ENCODE measurements around the gene TMED7. TPM values are rescaled to one million over a fixed set of nuclear protein-coding genes. Genes with fewer than 3 reads are reported as not detected.

Gene TMED7
- total and polyA plus RNA-seq, 2 of the 13 experiments (the other 11 are each of a cell fraction or from before 2014, with no cell fraction given): 58.0 to 113 TPM

DNA sequence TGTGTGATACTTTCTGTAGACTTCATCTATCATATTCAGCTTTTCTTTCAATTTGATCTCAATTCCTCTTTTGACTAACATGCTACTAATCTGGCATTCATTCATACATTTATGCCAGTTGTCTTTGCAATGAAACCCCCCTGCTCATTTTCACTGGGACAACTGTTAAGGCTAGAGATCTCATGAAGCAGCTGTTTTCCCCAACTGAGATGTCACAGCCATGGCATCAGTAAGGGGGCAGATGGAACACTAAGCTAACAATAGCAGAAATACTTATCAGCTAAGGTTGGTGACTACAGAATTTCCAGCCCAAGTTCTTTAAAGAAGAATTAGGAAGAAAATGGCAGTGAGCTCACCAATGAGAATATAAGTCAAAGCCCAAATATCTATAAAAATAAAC, 9.4 kb downstream of the TMED7 start:
- H3K79me2 ChIP-seq (ENCODE audit: insufficient read depth, low read length): peaks cover 15% of the 10 kb centered on the region
- intact Hi-C loops (cut with micrococcal nuclease; ENCODE audit: unreplicated experiment): no loop called here
- H2AFZ ChIP-seq (ENCODE audit: low read length): no peak overlapping the region
- no peaks in the 10 kb centered on the region for H3K9me3 ChIP-seq (ENCODE audit: low read length)
- DNase-seq (ENCODE audit: low spot score) (no peak), ATAC-seq (no peak), FAIRE-seq (no peak)
- in situ Hi-C loops (cut with HindIII; ENCODE audit: extremely low pct_ligation_motif_present, low pct_unique_long_range_greater_than_20kb): no loop called here
- peaks cover 11% of the 10 kb centered on the region; the same call in 1 of the 2 replicates for H4K20me1 ChIP-seq (ENCODE audit: insufficient read depth, low read length)
- H3K27ac ChIP-seq (ENCODE audit: extremely low read length, insufficient read depth, low read length): no peak overlapping the region
- ChIA-PET POLR2A (no interaction called here), CTCF (ENCODE audit: low intra/inter-chr PET ratio, low total read pairs) (no interaction called here)
- TF ChIP-seq RFXANK (CRISPR knock-in tag; IDR thresholded peaks at IDR 0.05) (no peak), MEIS1 (CRISPR knock-in tag; IDR thresholded peaks at IDR 0.05; ENCODE audit: borderline replicate concordance) (no peak), NR1H2 (CRISPR knock-in tag; IDR thresholded peaks at IDR 0.05; ENCODE audit: borderline replicate concordance, low read depth) (no peak), ZMAT3 (CRISPR knock-in tag; conservative IDR thresholded peaks at IDR 0.05) (no peak), EED (CRISPR knock-in tag; IDR thresholded peaks at IDR 0.05) (no peak), ZNF496 (CRISPR knock-in tag; IDR thresholded peaks at IDR 0.05; ENCODE audit: insufficient replicate concordance) (no peak), HIVEP1 (CRISPR knock-in tag; IDR thresholded peaks at IDR 0.05) (no peak), SMARCC2 (IDR thresholded peaks at IDR 0.05) (no peak), RXRA (CRISPR knock-in tag; IDR thresholded peaks at IDR 0.05) (no peak), ZNF644 (CRISPR knock-in tag; IDR thresholded peaks at IDR 0.05; ENCODE audit: low read depth) (no peak), BRD4 (CRISPR knock-in tag; IDR thresholded peaks at IDR 0.05) (no peak), KLF6 (CRISPR knock-in tag; IDR thresholded peaks at IDR 0.05) (no peak), NBN (conservative IDR thresholded peaks at IDR 0.05) (no peak), ESRRA (CRISPR knock-in tag; IDR thresholded peaks at IDR 0.05; ENCODE audit: low read depth) (no peak), ZNF136 (CRISPR knock-in tag; IDR thresholded peaks at IDR 0.05; ENCODE audit: low read depth) (no peak)
- TF ChIP-seq, protein P1, sequence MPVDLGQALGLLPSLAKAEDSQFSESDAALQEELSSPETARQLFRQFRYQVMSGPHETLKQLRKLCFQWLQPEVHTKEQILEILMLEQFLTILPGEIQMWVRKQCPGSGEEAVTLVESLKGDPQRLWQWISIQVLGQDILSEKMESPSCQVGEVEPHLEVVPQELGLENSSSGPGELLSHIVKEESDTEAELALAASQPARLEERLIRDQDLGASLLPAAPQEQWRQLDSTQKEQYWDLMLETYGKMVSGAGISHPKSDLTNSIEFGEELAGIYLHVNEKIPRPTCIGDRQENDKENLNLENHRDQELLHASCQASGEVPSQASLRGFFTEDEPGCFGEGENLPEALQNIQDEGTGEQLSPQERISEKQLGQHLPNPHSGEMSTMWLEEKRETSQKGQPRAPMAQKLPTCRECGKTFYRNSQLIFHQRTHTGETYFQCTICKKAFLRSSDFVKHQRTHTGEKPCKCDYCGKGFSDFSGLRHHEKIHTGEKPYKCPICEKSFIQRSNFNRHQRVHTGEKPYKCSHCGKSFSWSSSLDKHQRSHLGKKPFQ (CRISPR knock-in tag; IDR thresholded peaks at IDR 0.05; ENCODE audit: insufficient replicate concordance): no peak
- TF ChIP-seq, protein P2, sequence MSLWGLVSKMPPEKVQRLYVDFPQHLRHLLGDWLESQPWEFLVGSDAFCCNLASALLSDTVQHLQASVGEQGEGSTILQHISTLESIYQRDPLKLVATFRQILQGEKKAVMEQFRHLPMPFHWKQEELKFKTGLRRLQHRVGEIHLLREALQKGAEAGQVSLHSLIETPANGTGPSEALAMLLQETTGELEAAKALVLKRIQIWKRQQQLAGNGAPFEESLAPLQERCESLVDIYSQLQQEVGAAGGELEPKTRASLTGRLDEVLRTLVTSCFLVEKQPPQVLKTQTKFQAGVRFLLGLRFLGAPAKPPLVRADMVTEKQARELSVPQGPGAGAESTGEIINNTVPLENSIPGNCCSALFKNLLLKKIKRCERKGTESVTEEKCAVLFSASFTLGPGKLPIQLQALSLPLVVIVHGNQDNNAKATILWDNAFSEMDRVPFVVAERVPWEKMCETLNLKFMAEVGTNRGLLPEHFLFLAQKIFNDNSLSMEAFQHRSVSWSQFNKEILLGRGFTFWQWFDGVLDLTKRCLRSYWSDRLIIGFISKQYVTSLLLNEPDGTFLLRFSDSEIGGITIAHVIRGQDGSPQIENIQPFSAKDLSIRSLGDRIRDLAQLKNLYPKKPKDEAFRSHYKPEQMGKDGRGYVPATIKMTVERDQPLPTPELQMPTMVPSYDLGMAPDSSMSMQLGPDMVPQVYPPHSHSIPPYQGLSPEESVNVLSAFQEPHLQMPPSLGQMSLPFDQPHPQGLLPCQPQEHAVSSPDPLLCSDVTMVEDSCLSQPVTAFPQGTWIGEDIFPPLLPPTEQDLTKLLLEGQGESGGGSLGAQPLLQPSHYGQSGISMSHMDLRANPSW (CRISPR knock-in tag; IDR thresholded peaks at IDR 0.05; ENCODE audit: borderline replicate concordance): no peak
- TF ChIP-seq, protein P3, sequence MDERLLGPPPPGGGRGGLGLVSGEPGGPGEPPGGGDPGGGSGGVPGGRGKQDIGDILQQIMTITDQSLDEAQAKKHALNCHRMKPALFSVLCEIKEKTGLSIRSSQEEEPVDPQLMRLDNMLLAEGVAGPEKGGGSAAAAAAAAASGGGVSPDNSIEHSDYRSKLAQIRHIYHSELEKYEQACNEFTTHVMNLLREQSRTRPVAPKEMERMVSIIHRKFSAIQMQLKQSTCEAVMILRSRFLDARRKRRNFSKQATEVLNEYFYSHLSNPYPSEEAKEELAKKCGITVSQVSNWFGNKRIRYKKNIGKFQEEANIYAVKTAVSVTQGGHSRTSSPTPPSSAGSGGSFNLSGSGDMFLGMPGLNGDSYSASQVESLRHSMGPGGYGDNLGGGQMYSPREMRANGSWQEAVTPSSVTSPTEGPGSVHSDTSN (CRISPR knock-in tag; IDR thresholded peaks at IDR 0.05): no peak
- TF ChIP-seq, protein P4, sequence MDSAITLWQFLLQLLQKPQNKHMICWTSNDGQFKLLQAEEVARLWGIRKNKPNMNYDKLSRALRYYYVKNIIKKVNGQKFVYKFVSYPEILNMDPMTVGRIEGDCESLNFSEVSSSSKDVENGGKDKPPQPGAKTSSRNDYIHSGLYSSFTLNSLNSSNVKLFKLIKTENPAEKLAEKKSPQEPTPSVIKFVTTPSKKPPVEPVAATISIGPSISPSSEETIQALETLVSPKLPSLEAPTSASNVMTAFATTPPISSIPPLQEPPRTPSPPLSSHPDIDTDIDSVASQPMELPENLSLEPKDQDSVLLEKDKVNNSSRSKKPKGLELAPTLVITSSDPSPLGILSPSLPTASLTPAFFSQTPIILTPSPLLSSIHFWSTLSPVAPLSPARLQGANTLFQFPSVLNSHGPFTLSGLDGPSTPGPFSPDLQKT (CRISPR knock-in tag; IDR thresholded peaks at IDR 0.05; ENCODE audit: borderline replicate concordance): no peak
- H3K4me3 ChIP-seq (replicated peaks in 1 of 3; ENCODE audit: insufficient read depth in 1 of 3, low read depth in 2 of 3, low read length in 3 of 3): no peak overlapping the region
- no peak overlapping the region for H3K4me2 ChIP-seq (ENCODE audit: low read depth, low read length)
- BruUV-seq (replicated peaks): no TSS peak
- no peaks in the 10 kb centered on the region for H3K27me3 ChIP-seq (ENCODE audit: control insufficient read depth in 1 of 2, insufficient read depth in 2 of 2, low read length in 2 of 2)
- H3K9ac ChIP-seq (ENCODE audit: insufficient read depth, low read depth, low read length): no peak overlapping the region
- H3K36me3 ChIP-seq (replicated peaks in 1 of 2; ENCODE audit: control insufficient read depth in 1 of 2, insufficient read depth in 2 of 2, low read length in 2 of 2): peaks cover 10 to 61% of the 10 kb centered on the region in 2 experiments
- peaks cover 4% of the 10 kb centered on the region for H3K4me1 ChIP-seq (ENCODE audit: insufficient read depth, low read length)

All from HepG2 (cell line).